Stimulated activated CD8-positive, alpha-beta memory T cell treated with anti-CD3 and anti-CD28 coated beads, Interleukin-4, amount 100 ng/mL, for 4 hours (primary cell): ENCODE measurements around the gene CYP2J2.
"Not testable (repeated sequence)": the region's sequence is repeated elsewhere in the genome, so short reads cannot be mapped to it uniquely, and the experiment has no call there.

Experiments used
- DNase-seq, 2 donors: peaks; one replicate each; pipeline ENCODE4 v3.0.0-alpha.2; 2020; ENCODE audit warnings: low read depth in 2 of 2, low spot score in 1 of 2

CYP2J2 gene

DNA sequence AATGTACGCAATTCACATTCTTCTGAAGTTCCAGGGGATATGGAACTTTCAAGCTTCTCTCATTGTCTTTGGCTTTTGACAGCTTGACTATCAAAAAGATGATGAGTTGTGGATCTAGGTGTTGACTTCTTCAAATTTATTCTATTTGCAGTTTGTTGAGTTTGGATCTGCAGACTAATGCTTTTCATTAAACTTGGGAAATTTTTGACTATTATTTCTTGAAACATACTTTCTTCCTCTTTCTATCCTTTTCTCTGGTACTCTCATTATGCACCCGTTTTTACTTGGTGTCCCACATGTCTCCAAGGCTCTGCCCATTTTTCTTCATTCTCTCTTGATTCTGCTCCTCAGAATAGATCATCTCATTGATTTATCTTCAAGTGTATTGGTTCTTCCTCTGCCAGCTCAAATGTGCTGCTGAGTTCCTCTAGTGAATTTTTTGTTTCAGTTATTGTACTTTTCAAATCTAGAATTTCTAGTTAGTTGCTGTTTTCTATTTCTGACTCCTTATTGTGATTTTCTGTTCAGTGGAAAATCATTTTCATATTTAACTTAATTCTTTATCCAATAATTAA is 49.4 kb downstream of the CYP2J2 start:
- no peak for DNase-seq

DNA sequence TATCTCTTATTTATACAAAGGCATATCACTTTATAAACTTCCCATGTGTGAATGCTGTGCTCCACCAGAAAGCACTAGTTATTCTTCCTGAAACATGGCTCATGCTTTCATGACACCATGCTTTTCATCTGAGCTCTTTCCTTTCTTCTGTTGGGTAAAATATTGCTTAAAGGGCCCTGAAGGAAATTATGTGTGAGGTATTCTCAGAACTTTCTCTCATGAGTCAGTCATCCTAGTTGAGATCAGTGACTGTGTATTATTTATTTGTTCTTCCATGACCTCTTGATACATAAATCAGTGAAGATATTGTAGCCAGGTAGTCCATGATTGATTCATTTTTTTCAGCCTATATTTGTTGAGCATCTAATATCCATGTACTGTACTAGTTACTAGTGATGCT is 54.8 kb downstream of the CYP2J2 start:
- no peak for DNase-seq

DNA sequence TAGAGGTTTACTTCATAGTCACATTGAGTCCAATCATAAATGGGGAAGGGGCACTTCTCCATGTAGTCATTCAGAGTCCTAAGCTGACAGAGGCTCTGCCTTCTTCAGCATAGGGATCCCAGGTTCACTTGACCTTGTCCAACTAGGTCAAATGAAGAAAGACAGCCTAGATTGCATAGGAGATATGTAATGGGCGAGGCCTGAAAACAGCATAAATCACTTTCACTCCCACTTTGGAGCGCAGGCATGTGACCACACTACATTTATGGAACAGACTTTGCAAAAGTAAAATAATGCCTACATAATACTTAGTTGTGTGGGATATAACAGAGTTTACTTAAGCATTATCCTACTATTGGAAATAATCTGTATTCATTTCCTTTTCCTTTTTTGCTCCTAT is 60.1 kb downstream of the CYP2J2 start:
- DNase-seq, result no peak

DNA sequence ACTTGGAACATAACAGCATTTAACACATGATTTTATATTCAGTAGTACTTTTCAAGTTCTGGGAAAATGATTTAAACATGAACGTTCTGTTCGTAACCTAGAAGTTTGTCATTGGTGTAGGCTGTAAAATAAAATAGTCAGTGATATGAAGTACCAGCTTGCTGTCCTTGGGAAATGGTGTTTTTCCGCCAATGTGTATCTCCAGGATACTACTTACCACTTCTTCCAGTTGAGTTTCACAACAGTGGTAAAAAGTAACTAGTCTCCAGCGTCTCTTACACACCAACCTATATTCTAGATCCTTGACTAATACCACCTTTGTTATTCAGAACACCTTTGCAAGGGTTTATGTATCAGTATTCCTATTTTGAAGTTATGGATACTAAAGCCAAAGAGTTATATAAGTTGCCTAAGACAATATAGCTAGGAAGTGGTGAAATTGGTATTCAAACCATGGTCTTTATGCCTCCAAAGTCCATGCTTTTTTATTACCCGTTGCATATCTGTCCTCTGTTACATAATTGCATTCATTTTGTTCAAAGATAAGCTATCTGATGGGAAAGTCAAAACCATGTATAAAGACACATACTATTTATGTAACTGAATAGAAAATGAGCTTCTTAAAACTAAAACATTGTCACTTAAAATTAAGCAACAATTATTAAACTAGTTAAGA is 68.8 kb downstream of the CYP2J2 start:
- DNase-seq, result no peak

- DNase-seq, result no peak
Measured at GRCh38 chr1:59856725-59857338, 69.7 kb downstream of the CYP2J2 start.

- not testable (repeated sequence) for DNase-seq
Measured at GRCh38 chr1:59855297-59855696, 71.3 kb downstream of the CYP2J2 start.

- no peak for DNase-seq
Measured at GRCh38 chr1:59852117-59852516, 74.5 kb downstream of the CYP2J2 start.

GRCh38 chr1:59846895-59847282 is 79.7 kb downstream of the CYP2J2 start:
- no peak for DNase-seq

DNA sequence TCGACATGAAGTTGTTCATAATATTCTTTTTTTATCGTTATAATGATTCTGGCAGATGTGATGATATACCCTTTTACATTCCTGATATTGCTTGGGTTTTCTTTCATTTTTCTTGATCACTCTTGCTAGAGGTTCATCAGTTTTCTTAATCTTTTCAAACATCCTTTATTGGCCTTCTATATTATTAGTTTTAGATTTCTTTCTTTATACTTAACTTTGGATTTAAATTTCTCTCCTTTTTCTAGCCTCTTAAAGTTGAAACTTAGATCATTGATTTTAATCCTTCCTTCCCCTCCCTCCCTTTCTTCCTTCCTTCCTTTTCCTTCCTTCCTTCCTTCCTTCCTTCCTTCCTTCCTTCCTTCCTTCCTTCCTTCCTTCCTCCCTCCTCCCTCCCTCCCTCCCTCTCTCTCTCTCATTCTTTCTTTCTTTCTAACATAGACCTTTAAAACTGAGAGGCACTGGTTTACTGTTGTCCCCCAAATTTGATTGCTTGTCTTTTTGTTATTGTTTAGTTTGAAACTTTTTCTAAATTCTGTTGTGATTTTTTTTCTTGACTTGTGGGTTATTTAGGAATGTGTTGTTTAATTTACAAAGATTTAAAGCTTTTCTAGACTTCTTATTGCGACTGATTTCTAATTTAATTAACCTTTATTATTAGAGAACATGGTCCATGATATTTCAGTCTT is 80.2 kb downstream of the CYP2J2 start:
- no peak for DNase-seq

GRCh38 chr1:59845091-59845490 is 81.5 kb downstream of the CYP2J2 start:
- no peak for DNase-seq
